Fibroblast of the conjunctiva (primary cell): ENCODE measurements around the gene PEAK1.

Experiments
- DNase-seq: peaks from one replicate; pipeline ENCODE4 v3.0.0-alpha.2; 2010; ENCODE audit warnings: low read depth

The PEAK1 gene

GRCh38 chr15:77358545-77359240 is 61.2 kb downstream of the PEAK1 start:
- DNase-seq, result no peak

GRCh38 chr15:77356305-77356704 is 63.6 kb downstream of the PEAK1 start:
- DNase-seq, result no peak

DNA sequence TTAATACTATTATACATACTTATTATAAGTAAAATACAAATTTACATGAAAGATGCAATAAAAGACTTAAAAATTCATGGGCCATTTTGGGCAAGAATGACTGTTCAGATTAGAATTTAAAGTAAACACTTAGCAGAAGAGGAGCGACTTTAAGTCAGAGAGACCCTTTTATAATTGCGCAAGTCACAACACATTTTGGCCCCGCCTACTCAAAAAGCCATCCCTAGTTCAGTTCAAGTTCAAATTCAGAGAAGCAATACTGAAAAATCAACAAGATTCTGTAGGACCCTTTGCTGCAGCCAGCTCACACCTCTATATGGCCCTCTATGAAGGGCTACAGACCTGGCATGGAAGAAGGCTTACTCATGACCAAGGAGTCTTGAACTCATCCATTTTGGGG is 64.6 kb downstream of the PEAK1 start:
- no peak for DNase-seq

- DNase-seq, result no peak
Measured at GRCh38 chr15:77354063-77354462, 65.8 kb downstream of the PEAK1 start.

DNA sequence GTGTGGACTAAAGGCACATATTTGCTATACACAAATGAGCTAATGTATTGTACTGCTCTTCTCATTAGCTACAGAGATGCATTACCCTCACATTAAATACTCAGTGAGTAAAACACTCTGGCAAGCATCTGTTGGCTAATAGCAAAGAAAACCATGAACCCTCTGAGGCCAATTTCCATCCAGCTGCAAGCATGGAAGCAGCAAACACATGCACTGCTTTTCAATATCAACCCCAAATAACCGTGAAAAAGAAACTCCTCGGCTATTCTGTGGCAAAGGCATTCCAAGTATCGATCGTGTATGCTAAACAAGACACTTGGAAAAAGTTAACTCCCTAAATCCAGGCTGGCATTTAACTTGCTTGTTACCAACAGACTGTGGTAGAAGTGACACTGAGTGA is 67.0 kb downstream of the PEAK1 start:
- no peak for DNase-seq

DNA sequence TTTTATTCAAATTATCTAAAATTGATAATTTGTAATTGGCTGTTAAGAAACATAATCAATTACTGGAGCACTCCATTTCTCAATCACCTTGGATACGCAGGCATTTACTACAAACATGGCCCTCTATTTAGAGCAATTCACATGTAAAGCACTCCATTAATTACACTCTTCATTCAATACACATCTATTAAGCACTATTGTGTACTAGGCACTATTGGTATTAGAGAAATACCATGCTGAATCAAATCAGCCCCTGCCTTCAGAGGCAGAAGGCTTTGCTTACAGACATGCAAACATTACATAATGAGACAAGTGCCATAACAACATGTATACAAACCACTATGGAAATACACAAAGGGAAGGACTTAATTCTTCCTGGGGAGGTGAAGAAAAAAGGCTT is 69.1 kb downstream of the PEAK1 start:
- no peak for DNase-seq

GRCh38 chr15:77349666-77350065 is 70.2 kb downstream of the PEAK1 start:
- DNase-seq, result no peak

GRCh38 chr15:77348511-77348910 is 71.4 kb downstream of the PEAK1 start:
- DNase-seq, result no peak

DNA sequence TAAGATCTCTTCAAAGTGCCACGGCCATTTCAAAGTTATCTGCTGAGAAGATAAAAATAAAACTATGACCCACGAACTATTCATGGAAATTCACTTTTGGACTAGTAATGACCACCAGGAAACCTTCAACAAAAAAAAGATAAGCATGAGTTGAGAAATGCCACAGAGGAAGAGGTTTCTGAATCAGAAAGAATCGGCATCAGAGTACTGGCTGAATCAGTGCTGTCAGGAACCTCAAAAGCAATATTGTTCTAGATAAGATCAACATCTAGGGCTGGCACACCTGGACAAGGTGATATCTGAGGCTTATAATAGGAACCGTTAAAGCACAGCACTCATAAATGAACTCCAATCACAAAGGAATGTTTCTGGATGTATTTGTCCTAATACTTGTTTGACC is 72.7 kb downstream of the PEAK1 start:
- DNase-seq, result no peak

DNA sequence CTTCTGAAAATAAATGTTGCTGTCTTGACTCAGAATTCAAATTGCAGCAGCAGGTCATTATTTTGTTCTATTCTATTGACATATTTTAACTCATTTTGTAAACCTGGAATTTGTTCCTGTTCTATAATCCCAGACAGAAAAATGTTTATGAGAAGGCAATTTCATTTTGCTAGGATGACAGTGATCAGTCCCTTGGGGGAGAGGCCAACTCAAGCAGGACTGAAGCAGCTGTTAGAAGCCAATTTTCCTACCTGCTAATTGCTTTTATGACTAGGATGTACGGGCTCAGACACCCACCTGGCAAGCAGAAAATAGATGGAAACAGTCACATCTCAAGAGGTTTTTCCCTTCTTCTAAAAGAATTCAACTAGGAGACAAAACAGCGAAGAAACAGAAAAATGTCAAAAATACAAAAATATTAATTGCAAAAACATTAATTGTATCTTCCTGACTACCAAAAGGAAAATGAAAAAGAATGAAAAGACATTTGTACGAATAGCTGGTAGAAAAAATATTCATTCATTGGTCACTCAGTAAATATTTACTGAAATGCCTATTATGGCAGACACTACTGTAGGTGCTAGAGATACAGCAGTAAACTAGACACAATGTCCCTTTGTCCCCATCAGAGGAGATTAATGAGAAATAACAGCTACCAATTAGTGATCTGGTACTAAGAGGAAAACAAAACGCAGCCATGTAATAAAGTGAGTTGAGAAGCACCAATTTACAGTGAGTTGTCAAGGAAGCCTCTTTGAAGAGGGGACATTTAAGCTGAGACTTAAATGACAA is 73.5 kb downstream of the PEAK1 start:
- no peak for DNase-seq

DNA sequence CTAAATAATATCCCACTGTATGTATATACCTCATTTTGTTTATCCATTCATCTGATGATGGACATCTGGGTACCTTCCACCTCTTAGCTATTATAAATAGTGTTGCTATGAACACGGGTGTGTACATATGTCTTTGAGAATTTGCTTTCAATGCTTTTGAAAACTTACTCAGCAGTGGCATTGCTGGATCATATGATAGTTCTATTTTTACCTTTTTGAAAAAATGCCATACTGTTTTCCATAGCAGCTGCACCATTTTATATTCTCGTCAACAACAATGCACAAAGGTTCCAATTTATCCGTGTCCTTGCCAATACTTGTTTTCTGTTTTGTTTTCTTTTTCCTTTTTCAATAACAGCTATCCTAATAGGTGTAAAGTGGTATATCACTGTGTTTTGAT is 77.1 kb downstream of the PEAK1 start:
- DNase-seq, result no peak

GRCh38 chr15:77340245-77340644 is 79.7 kb downstream of the PEAK1 start:
- no peak for DNase-seq

DNA sequence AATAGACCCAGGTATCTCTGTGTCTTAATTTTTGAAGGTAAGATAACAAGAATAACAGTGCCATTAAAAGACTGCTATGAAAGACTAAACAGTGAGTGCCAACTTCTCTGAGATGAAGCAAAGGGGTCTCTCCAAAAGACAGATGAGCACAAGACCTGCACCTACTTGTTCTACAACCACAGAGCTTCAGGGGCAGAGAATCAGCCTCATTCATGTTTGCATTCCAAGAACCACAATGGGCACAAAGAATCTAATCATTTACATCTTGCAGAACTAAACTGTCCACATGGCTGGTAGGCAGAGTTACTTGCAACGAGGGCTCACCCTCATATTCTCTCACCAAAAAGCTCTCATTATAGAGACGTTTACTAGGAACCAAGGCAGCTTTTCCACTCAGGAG is 83.9 kb downstream of the PEAK1 start:
- no peak for DNase-seq

- DNase-seq, result no peak
Measured at GRCh38 chr15:77335298-77335697, 84.6 kb downstream of the PEAK1 start.

DNA sequence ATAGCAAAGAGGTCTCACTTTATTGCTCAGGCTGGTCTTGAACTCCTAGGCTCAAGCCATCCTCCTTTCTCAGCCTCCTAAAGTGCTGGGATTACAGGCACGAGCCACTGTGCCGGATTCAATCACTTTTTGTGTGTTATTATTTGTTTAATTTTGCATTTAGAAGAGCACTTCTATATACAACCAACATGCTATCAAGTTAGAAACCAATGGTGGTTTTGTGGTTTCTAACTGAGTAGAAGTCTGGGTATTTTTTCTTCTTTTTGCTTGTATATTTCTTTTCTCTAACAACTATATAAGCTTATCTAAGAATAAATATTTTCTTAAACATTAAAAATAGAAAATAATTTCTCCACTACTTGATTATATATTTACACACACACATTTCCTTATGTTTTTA is 86.7 kb downstream of the PEAK1 start:
- DNase-seq, result no peak

- no peak for DNase-seq
Measured at GRCh38 chr15:77329202-77329601, 90.7 kb downstream of the PEAK1 start.

DNA sequence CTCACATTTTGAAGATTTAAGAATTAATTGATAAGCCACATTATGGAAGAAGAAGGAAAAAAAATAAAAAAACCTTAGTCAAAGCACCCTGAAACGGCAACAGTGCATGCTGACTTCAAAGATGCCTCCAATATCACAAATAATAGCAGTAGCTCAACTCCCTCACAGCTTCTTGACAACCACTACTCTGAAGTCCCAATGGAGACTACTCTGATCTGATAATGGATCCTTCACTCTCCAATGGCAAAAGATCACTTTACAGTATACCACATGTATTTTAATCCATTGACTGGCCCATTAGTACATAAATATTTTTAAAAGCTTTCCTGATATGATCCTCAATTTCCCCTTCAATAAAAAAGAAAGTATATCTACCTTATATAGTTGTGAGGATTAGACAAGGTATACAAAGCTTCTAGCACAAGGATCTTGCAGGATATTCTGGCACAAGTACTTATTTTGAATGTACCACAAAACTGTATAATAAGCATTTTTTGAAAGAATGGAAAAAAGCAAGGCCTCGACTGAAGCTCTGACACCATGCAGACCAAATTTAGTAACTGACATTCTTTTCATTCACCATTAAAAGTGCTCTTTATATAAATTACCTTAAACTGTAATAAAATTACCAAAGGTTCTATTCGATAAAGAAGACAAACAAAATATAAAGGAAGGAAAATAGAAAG is 91.9 kb downstream of the PEAK1 start:
- no peak for DNase-seq

GRCh38 chr15:77327168-77327567 is 92.7 kb downstream of the PEAK1 start:
- DNase-seq, result no peak

- DNase-seq, result no peak
Measured at GRCh38 chr15:77326366-77326765, 93.5 kb downstream of the PEAK1 start.

GRCh38 chr15:77312523-77312922 is 107.4 kb downstream of the PEAK1 start:
- DNase-seq, result peak; percentile 18

DNA sequence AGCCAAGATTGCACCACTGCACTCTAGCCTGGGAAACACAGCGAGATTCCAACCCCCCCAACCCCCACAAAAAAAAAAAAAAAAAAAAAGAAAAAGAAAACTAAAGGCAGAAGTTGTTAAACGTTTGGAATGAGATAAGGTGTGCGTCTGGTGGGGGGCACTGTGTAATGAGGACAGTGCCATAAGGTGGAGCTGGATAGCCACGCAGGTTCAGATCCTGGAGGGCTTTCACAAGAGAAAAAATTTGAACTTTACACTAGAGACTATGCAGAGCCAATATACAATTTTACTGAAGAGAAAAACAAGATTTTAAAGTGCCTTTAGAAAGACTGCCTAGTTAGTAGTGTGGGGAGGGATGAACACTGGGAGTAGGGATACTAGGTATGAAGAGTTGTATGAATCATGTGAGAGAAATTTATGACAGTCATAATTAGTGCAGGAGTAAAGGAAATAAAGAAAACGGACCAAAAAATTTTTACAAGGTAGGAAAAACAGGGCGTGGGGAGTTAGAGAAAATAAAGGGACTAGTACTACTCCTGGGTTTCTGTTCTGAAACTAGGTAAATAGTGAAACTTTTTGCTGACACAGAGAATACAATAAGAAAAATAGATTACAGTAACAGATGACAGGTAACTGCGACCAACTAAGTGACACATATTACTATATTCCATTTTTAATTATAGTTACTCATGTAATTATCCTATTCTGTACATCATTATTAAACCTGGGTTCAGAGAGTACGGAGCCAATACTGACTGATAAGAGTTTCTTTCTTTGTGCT is 108.1 kb downstream of the PEAK1 start:
- no peak for DNase-seq

DNA sequence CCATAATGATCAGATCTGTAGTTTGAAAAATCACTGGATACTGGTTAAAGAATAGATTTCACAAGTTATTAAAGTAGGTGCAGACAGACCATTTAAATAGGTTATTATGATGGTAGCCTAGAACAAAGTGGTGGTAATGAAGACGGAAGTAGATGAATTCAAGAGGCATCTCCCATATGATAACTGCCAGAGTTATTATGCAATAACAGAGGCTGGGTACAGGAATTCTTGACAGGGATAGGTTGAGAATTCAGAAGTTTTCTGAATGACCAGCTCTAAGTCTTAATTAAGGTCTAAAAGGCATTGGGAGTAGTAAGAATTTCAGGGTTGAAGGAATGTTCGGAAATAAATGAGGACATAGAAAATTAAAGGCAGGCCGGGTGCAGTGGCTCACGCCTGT is 108.9 kb downstream of the PEAK1 start:
- no peak for DNase-seq
